ENCODE measurements around the gene CYBB.

DNA sequence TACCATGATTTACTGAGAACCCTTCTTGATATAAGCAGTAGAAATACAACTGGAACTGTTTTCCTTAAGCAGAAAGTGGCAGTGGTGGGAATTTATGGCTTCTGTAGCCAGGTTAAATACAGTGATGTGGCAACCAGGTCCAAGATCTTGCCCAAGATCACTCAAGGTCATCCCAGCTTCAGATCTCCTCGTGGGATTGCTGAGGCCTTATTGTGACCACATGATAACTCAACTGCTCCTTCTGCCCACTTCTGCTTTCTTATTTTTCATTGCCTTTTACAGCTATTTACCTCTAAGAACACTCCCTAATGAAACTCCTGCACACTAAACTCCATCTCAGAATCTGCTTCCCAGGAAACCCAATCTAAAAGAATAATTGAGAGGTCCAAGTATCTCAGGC, 12.4 kb upstream of the CYBB start:
- TF ChIP-seq, protein P1, sequence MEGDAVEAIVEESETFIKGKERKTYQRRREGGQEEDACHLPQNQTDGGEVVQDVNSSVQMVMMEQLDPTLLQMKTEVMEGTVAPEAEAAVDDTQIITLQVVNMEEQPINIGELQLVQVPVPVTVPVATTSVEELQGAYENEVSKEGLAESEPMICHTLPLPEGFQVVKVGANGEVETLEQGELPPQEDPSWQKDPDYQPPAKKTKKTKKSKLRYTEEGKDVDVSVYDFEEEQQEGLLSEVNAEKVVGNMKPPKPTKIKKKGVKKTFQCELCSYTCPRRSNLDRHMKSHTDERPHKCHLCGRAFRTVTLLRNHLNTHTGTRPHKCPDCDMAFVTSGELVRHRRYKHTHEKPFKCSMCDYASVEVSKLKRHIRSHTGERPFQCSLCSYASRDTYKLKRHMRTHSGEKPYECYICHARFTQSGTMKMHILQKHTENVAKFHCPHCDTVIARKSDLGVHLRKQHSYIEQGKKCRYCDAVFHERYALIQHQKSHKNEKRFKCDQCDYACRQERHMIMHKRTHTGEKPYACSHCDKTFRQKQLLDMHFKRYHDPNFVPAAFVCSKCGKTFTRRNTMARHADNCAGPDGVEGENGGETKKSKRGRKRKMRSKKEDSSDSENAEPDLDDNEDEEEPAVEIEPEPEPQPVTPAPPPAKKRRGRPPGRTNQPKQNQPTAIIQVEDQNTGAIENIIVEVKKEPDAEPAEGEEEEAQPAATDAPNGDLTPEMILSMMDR (IDR thresholded peaks at IDR 0.05; ENCODE audit: poor library complexity) = no peak
- TF ChIP-seq EZH2 (IDR thresholded peaks at IDR 0.05; ENCODE audit: borderline replicate concordance) = no peak

All from hepatocyte (in vitro differentiated cells).